Mucosa of descending colon (tissue), 3 donors: ENCODE data around the gene GPR132. TPM values are rescaled to one million over a fixed set of nuclear protein-coding genes. Genes with fewer than 3 reads are reported as not detected.
A peak's percentile ranks its signal among the peaks of the same experiment; 100 is the strongest.

Source experiments
- ATAC-seq: fragments of 200-7000 bp; cut with Tn5 transposase; one replicate; pipeline ENCODE4 v1.9.1; 2020; ENCODE audit warnings: mild to moderate bottlenecking, moderate library complexity
- DNase-seq, 3 donors: peaks; one replicate each; pipeline ENCODE4 v3.0.0-alpha.2; 2020
- H3K36me3 ChIP-seq: fragments of 200-600 bp; one replicate; pipeline ENCODE4 v1.8.0; 2021; ENCODE audit warnings: low read depth, mild to moderate bottlenecking
- H3K4me1 ChIP-seq: fragments of 200-600 bp; one replicate; pipeline ENCODE4 v1.8.0; 2021; ENCODE audit warnings: low read depth, mild to moderate bottlenecking
- H3K4me3 ChIP-seq: fragments of 200-600 bp; one replicate; pipeline ENCODE4 v1.8.0; 2021; ENCODE audit warnings: mild to moderate bottlenecking
- H3K9me3 ChIP-seq: fragments of 200-600 bp; one replicate; pipeline ENCODE4 v1.8.0; 2021; ENCODE audit warnings: mild to moderate bottlenecking
- CTCF ChIP-seq: fragments of 200-600 bp; IDR thresholded peaks from one replicate; pipeline ENCODE4 v1.8.0; 2022; ENCODE audit warnings: antibody characterized with exemption, mild to moderate bottlenecking
- intact Hi-C, 2 donors: fragments of 100-400 bp; cut with DNase I in 1 of 2; cut with micrococcal nuclease in 1 of 2; formaldehyde crosslinking; loops; one replicate each; pipeline versions ENCODE4 v1.11.0 to v1.11.1; 2022; cut with DNase I, micrococcal nuclease
- total RNA-seq, 3 donors: library from RNA; stranded (reverse); fragmentation: NEBNext Ultra II Directional in 2 of 3; extraction: Animal tissue kit (Norgen Biotek cat#: 25700) in 2 of 3; gene quantifications; one replicate each; pipeline versions ENCODE4 v1.2.1 to v1.2.4, GENCODE V29; 2021 to 2023
- donor health status: DM: no; HTN: no; CAD: no; lungs with moderate emphysema.
- donor health status: DM: no; HTN: no; CAD: no.
- donor health status: DM: no; HTN: yes; CAD: no.

The GPR132 gene
- total RNA-seq, 3 donors from 2014 or later: 1.7 to 4.0 (median 3.1) TPM

GRCh38 chr14:105019861-105020814 is 45.1 kb downstream of the GPR132 start:
- Histone ChIP-seq H3K4me3 (peak overlapping the region; percentile 98), H3K36me3 (peaks cover 4% of the 10 kb centered on the region), H3K4me1 (peaks cover 27% of the 10 kb centered on the region), H3K9me3 (no peaks in the 10 kb centered on the region)
- peak; percentile 32 for ATAC-seq
- no peak for TF ChIP-seq CTCF
- peak; percentile 41 to 74 (median 73) for DNase-seq
- intact Hi-C loops: no loop called here

GRCh38 chr14:105018414-105018813 is 46.8 kb downstream of the GPR132 start:
- no peak for TF ChIP-seq CTCF
- Histone ChIP-seq H3K4me3 (no peak overlapping the region), H3K4me1 (peaks cover 27% of the 10 kb centered on the region), H3K9me3 (no peaks in the 10 kb centered on the region), H3K36me3 (peaks cover 4% of the 10 kb centered on the region)
- intact Hi-C loops: no loop called here
- no peak for ATAC-seq
- no peak for DNase-seq

GRCh38 chr14:105015905-105016304 is 49.3 kb downstream of the GPR132 start:
- no peak overlapping the region for H3K4me3 ChIP-seq
- DNase-seq (no peak), ATAC-seq (peak; percentile 13)
- H3K4me1 ChIP-seq: peaks cover 22% of the 10 kb centered on the region
- TF ChIP-seq CTCF: no peak
- H3K9me3 ChIP-seq: no peaks in the 10 kb centered on the region
- intact Hi-C loops: no loop called here
- peaks cover 1% of the 10 kb centered on the region for H3K36me3 ChIP-seq

GRCh38 chr14:105015242-105015641 is 50.0 kb downstream of the GPR132 start:
- Histone ChIP-seq H3K4me3 (no peak overlapping the region), H3K9me3 (no peaks in the 10 kb centered on the region), H3K4me1 (peaks cover 21% of the 10 kb centered on the region), H3K36me3 (no peaks in the 10 kb centered on the region)
- no peak for TF ChIP-seq CTCF
- DNase-seq (no peak), ATAC-seq (no peak)
- intact Hi-C loops: no loop called here

- DNase-seq (no peak), ATAC-seq (no peak)
- Histone ChIP-seq H3K4me3 (no peak overlapping the region), H3K9me3 (no peaks in the 10 kb centered on the region), H3K4me1 (peaks cover 15% of the 10 kb centered on the region), H3K36me3 (no peaks in the 10 kb centered on the region)
- intact Hi-C loops: no loop called here
- TF ChIP-seq CTCF: no peak
Observed at GRCh38 chr14:105014631-105015030, 50.6 kb downstream of the GPR132 start.
